ENCODE data around the gene NUTM2F. TPM values are rescaled to one million over a fixed set of nuclear protein-coding genes. Genes with fewer than 3 reads are reported as not detected.
"Not testable (repeated sequence)": the region's sequence is repeated elsewhere in the genome, so short reads cannot be mapped to it uniquely, and the experiment has no call there.

Gene NUTM2F
- total and polyA plus RNA-seq, 7 donors, result not detected

DNA sequence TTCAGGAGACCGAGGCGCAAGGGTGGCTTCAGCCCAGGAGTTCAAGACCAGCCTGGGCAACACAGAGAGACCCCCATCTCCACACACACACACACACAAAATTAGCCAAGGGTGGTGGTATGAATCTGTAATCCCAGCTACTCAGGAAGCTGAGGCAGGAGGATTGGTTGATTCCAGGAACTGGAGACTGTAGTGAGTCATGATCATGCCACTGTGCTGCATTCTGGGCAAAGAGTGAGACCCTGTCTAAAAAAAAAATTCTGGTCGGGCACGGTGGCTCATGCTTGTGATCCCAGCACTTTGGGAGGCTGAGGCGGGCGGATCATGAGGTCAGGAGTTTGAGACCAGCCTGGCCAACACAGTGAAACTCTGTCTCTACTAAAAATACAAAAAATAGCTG is 11.2 kb upstream of the NUTM2F start:
- H3K4me1 ChIP-seq; H3K27ac ChIP-seq; DNase-seq; intact Hi-C loops (cut with DNase I); H3K4me3 ChIP-seq; H3K27me3 ChIP-seq; H3K9me3 ChIP-seq; H3K36me3 ChIP-seq: not testable (repeated sequence)
- WGBS, 2 donors, result 82 to 95% methylated on average over 6 of the region's 6 CpGs

DNA sequence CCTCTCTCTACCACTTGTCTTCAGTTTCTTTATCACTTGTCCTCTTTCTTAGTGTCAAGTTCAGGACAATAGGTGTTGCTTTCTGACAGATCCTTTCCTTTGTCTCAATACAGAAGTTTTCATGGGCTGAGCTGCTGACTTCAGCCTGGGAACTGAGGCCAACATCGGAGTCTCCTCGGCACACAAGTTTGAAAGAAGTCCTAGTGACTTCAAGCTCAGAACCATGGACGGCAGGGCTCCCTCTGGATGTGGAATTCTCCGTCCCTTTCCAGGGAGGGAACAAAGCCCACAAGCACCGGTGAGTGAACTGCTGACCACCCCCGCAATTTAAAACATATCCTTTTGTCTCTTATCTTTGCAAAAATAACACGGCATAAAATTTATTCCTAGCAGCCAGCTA is 10.3 kb upstream of the NUTM2F start:
- H3K4me3 ChIP-seq; H3K27ac ChIP-seq; H3K36me3 ChIP-seq; H3K4me1 ChIP-seq; H3K9me3 ChIP-seq; H3K27me3 ChIP-seq; DNase-seq; intact Hi-C loops (cut with DNase I): not testable (repeated sequence)
- 90 to 94% methylated on average over 7 of the region's 7 CpGs for WGBS, 2 donors

DNA sequence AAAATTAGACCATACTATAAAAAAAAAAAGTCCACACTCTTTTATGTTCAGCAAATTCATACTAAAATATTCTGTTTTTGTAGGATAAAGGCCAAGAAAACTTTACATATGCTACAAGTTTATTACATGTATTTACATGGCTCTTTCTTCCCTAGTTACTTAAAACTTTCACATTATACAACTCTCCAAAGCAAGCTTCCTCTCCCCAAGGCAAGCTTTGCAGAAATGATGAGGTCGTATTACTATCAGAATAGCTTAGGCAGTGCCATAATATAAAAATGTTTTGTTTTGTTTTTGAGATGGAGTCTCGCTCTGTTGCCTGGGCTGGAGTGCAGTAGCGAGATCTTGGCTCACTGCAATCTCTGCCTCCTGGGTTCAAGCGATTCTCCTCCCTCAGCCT is 8.0 kb upstream of the NUTM2F start:
- H3K9me3 ChIP-seq; H3K4me1 ChIP-seq; H3K36me3 ChIP-seq; H3K27me3 ChIP-seq; H3K4me3 ChIP-seq; intact Hi-C loops (cut with DNase I); H3K27ac ChIP-seq; DNase-seq: not testable (repeated sequence)
- 94 to 96% methylated on average over 4 of the region's 4 CpGs for WGBS, 2 donors

DNA sequence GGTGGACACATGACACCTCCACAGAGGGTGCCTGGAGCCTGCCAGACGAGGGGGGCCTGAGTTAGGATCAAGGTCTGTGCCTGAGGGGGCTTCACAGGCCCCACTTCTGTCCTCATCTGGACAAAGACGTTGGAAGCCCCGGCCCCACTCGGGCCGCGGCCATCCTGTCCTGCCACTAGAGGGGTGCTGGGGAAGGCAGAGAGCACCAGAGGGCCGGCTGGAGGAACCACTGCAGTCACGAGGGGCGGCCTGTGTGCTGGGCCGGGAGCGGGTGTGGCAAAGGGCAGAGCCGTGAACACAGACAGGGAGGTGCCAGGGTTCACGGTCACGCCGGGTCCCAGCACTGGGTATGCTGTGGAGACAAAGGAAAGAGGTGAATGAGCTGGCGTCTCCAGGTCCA is 2.9 kb downstream of the NUTM2F start:
- H3K4me1 ChIP-seq; H3K27ac ChIP-seq; intact Hi-C loops (cut with DNase I); H3K4me3 ChIP-seq; DNase-seq; H3K27me3 ChIP-seq; H3K9me3 ChIP-seq; H3K36me3 ChIP-seq: not testable (repeated sequence)
- 32 to 70% methylated on average over 15 of the region's 16 CpGs for WGBS, 2 donors

DNA sequence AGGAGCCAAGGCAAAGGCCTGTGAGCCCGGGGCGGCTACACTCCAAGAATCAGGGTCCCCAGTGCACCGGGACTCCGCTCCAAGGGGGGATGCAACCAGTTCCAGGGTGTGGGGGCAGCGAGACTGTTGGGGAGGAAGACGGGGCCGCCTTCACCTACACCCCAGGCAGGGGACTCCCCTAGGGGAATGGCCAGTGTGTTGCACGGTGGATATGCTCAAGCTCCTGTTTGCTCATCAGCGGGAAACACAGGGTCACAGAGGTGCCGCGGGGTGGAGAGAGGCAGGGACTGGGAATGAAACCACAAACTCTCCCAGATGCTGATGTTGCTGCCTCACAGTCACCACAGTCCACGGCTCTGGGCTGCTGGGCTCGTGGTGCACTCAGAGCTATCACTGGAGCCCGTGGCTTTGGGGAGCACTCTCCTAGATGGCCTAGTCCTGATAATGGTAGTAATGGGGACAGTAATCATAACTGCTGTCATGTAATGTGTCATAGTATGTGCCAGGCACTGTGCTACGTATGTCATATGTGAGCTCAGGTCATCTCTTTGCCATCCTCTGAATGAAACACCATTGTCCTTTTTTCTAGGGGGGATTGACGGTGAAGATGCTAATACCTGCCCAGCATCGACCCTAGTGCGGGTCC is 5.2 kb downstream of the NUTM2F start:
- DNase-seq; H3K4me3 ChIP-seq; H3K9me3 ChIP-seq; H3K27me3 ChIP-seq; H3K27ac ChIP-seq; intact Hi-C loops (cut with DNase I); H3K4me1 ChIP-seq; H3K36me3 ChIP-seq: not testable (repeated sequence)
- 84 to 94% methylated on average over 14 of the region's 18 CpGs for WGBS, 2 donors

DNA sequence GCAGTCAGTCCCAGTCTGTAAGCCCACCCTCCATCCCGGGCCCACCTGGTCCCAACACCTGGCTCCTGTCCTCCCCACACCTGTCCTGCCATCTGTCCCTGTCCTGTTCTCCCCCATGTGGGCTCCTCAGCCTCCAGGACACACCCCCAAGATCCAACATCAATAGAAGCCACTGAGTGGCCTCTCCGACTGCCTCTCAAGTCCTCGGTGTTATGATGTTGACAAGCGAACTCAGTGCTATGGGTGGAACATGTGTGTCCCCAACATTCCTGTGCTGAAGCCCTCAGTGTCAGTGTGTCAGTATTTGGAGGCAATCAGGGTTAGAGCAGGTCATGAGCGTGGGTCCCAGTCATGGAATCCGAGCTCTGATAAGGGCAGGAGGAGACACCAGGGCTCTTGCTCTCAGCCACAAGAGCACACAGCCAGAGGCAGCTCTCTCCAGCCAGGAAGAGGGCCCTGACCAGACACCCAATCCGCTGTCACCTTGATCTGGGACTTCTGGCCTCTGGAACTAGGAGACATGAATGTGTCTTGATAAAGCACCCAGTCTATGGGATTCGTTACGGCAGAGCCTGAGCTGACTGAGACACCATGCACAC is 6.0 kb downstream of the NUTM2F start:
- H3K36me3 ChIP-seq; DNase-seq; H3K4me3 ChIP-seq; intact Hi-C loops (cut with DNase I); H3K9me3 ChIP-seq; H3K27me3 ChIP-seq; H3K27ac ChIP-seq; H3K4me1 ChIP-seq: not testable (repeated sequence)
- WGBS, 2 donors, result 91 to 92% methylated on average over 8 of the region's 9 CpGs

DNA sequence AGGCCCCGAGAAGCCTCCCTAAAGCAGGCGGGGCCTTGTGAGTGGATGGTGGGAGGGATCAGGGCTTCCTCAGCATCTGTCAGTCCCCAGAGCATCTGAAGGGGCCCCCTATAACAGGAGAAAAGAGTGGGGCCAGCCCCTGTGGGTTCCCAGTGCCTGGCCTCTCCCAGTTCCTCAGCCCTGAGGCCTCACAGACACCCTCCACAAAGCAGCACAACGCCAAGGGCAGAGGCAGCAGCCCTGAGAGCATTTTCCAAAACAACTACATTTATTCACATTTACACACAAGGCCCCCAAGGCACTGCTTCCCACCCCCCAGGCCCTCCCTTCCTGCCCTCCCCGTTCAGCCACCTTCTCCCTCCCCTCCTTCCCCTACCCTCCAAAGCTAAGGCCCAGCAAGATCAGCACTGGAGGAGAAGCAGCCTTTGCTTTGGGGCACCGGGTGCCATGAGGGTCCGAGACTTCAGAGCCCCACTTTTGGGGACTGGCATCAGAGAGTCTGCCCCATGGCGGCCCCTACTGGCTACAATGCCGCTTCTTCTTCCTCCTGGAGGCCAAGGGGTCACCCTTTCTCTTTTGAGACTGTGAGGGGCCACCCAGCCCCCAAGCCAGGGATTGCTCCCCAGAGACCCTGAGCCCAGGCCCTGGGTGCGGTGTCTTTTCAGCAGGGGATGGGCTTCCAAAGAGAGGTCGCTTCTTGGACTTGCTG is 10.3 kb downstream of the NUTM2F start:
- H3K4me1 ChIP-seq; H3K36me3 ChIP-seq; DNase-seq; H3K27ac ChIP-seq; intact Hi-C loops (cut with DNase I); H3K4me3 ChIP-seq; H3K9me3 ChIP-seq; H3K27me3 ChIP-seq: not testable (repeated sequence)
- WGBS, 2 donors, result 100% methylated on average over 1 of the region's 10 CpGs

DNA sequence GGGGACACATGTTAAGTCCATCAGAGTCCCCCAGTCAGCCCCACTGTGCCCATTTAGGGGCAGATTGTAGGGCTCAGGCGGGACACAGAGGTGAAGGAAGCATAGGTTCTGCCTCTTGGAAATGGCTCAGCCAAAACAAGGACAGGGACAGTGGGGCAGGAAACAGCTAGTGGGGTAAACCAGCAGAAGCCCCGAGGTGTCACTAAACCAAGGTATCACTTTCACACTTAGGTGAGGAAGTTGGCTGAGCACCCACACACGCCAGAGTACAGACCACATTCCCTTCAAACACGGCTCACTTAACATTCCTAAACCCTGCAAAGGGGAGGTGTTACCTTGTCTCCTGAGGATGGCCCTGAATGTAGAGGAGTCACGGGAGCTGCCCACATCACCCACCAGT is 12.2 kb downstream of the NUTM2F start:
- 59 to 78% methylated on average over 2 to 3 of the region's 5 CpGs for WGBS, 2 donors
- H3K27me3 ChIP-seq; intact Hi-C loops (cut with DNase I); DNase-seq; H3K27ac ChIP-seq; H3K36me3 ChIP-seq; H3K4me3 ChIP-seq; H3K9me3 ChIP-seq; H3K4me1 ChIP-seq: not testable (repeated sequence)

DNA sequence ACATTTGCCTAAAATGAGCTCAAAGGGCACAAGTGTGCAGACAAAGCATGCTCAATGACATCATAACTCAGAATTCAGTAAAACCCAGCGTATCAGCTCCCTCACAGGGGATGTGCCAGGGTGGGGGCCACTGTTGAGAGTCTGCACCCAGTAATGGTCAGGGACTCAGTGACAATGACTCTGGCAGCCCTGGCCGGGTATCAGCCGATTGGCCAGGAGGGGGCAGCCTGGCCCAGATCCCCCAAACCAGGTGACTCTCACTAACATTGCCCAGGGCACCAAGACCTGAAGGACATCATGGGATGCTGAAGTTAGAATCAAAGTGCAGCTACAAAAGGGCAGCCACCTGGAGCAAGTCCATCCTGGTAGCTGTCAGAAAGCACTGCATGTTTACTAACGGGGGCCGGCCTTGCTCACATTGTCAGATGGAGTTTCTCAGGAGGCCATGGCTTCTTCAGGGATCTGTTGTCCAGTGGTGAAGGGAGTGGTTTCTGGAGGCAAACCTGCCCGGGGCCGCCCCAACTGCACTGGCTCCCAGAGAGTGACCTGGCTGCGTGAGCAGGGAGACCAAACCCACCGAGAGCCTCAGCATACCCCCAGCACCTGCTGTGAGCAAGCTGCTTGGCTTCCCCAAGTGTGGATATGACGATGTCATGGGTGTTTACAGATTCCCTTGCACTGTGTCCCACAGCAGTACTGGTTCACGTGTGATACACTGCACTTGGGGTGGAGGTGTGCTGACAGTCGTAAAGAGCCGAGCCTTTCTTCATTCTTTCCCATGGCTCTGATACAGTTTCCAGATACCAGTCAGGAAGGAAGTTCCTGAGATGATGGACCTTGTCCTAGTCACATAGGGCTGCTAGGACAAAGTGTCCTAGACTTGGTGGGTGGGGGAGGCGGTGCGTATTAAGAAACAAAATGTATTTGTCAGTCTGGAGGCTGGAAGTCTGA is 13.1 kb downstream of the NUTM2F start:
- 91 to 94% methylated on average over 6 to 7 of the region's 15 CpGs for WGBS, 2 donors
- H3K4me3 ChIP-seq; H3K27me3 ChIP-seq; DNase-seq; intact Hi-C loops (cut with DNase I); H3K9me3 ChIP-seq; H3K4me1 ChIP-seq; H3K36me3 ChIP-seq; H3K27ac ChIP-seq: not testable (repeated sequence)

Data from sigmoid colon (tissue), 7 donors.